ENCODE measurements around the gene FAM210B. TPM values are rescaled to one million over a fixed set of nuclear protein-coding genes. Genes with fewer than 3 reads are reported as not detected.
"Not testable (repeated sequence)": the region's sequence is repeated elsewhere in the genome, so short reads cannot be mapped to it uniquely, and the experiment has no call there.

FAM210B gene
- total RNA-seq, 2 donors from 2014 or later, result 11.5 to 26.2 TPM

- TF ChIP-seq CTCF (IDR thresholded peaks at IDR 0.05) (no peak), POLR2A (IDR thresholded peaks at IDR 0.05) (no peak)
- no peak overlapping the region for H3K4me3 ChIP-seq
- no peaks in the 10 kb centered on the region for H3K27me3 ChIP-seq
- peaks cover 0 to 36% of the 10 kb centered on the region in 2 donors for H3K36me3 ChIP-seq (replicated peaks in 1 of 2; ENCODE audit: insufficient read depth in 1 of 2, low read depth in 2 of 2)
- ATAC-seq (no peak), DNase-seq (no peak)
- no peak overlapping the region for H3K27ac ChIP-seq
- intact Hi-C loops (cut with DNase I), result no loop called here
- H3K4me1 ChIP-seq, result peaks cover 19% of the 10 kb centered on the region
- 84 to 86% methylated on average over 4 of the region's 4 CpGs for WGBS, 2 donors
- no peaks in the 10 kb centered on the region for H3K9me3 ChIP-seq
Measured at GRCh38 chr20:56395166-56395565, 36.4 kb downstream of the FAM210B start.

- ATAC-seq (peak; percentile 38), DNase-seq (peak; percentile 24 to 67 (median 51))
- intact Hi-C loops (cut with DNase I), result no loop called here
- H3K27me3 ChIP-seq, result no peaks in the 10 kb centered on the region
- H3K4me1 ChIP-seq, result no peaks in the 10 kb centered on the region
- peaks cover 0 to 58% of the 10 kb centered on the region in 2 donors for H3K36me3 ChIP-seq (replicated peaks in 1 of 2; ENCODE audit: insufficient read depth in 1 of 2, low read depth in 2 of 2)
- TF ChIP-seq POLR2A (IDR thresholded peaks at IDR 0.05) (no peak), CTCF (IDR thresholded peaks at IDR 0.05) (peak in 6 of 7 experiments; percentile 45 to 72 (median 54))
- H3K27ac ChIP-seq, result no peak overlapping the region
- no peak overlapping the region for H3K4me3 ChIP-seq
- H3K9me3 ChIP-seq, result no peaks in the 10 kb centered on the region
Measured at GRCh38 chr20:56400001-56400640, 41.3 kb downstream of the FAM210B start.

GRCh38 chr20:56403465-56403864 lies 44.7 kb downstream of the FAM210B start:
- no peak for TF ChIP-seq POLR2A (IDR thresholded peaks at IDR 0.05)
- no peak for TF ChIP-seq CTCF (IDR thresholded peaks at IDR 0.05)
- intact Hi-C loops (cut with DNase I), result no loop called here
- Histone ChIP-seq H3K9me3 (no peaks in the 10 kb centered on the region), H3K27ac (no peak overlapping the region), H3K27me3 (no peaks in the 10 kb centered on the region), H3K4me1 (no peaks in the 10 kb centered on the region), H3K36me3 (replicated peaks in 1 of 2; ENCODE audit: insufficient read depth in 1 of 2, low read depth in 2 of 2) (peaks cover 0 to 46% of the 10 kb centered on the region in 2 donors), H3K4me3 (no peak overlapping the region)
- DNase-seq (no peak), ATAC-seq (no peak)
- WGBS, 2 donors, result 93 to 95% methylated on average over 26 of the region's 26 CpGs

GRCh38 chr20:56405356-56405755 lies 46.6 kb downstream of the FAM210B start:
- H3K27ac ChIP-seq; H3K9me3 ChIP-seq; ATAC-seq; H3K4me3 ChIP-seq; DNase-seq; H3K27me3 ChIP-seq; H3K4me1 ChIP-seq; intact Hi-C loops (cut with DNase I): not testable (repeated sequence)
- 92 to 98% methylated on average over 12 of the region's 12 CpGs for WGBS, 2 donors
- H3K36me3 ChIP-seq (replicated peaks in 1 of 2; ENCODE audit: insufficient read depth in 1 of 2, low read depth in 2 of 2), result peaks cover 0 to 37% of the 10 kb centered on the region in 2 donors

DNA sequence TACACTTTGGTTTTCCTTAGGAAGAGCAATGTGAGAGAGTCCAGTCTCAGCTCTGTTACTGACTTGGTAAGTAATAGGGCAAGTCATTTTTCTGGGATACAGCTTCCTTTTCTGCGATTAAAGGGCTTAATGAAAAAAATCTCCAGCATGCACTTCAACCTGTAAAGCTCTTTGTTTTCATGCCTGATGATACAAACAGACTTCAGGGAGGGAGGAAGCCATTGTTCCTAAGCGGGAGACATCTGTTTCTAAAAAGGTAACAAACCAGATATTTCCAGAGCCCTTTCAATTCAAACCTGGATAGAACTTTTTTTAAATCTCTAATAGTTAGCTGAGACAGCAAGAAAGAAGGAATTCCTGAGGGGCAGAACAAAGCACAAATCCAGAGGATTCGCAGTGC lies 48.1 kb downstream of the FAM210B start:
- 90 to 92% methylated on average over 3 of the region's 3 CpGs for WGBS, 2 donors
- Histone ChIP-seq H3K4me3 (no peak overlapping the region), H3K4me1 (no peaks in the 10 kb centered on the region), H3K36me3 (replicated peaks in 1 of 2; ENCODE audit: insufficient read depth in 1 of 2, low read depth in 2 of 2) (peaks cover 0 to 32% of the 10 kb centered on the region in 2 donors), H3K9me3 (no peaks in the 10 kb centered on the region), H3K27ac (no peak overlapping the region), H3K27me3 (no peaks in the 10 kb centered on the region)
- ATAC-seq (no peak), DNase-seq (no peak)
- no peak for TF ChIP-seq CTCF (IDR thresholded peaks at IDR 0.05)
- TF ChIP-seq POLR2A (IDR thresholded peaks at IDR 0.05), result no peak
- intact Hi-C loops (cut with DNase I), result no loop called here
